Amniotic epithelial cell (primary cell): ENCODE measurements around the gene LGR6.
"Not testable (repeated sequence)": the region's sequence is repeated elsewhere in the genome, so short reads cannot be mapped to it uniquely, and the experiment has no call there.

ENCODE experiments used
- DNase-seq: peaks from one replicate; pipeline ENCODE4 v3.0.0-alpha.2; 2010; ENCODE audit warnings: low read depth

Gene LGR6

DNA sequence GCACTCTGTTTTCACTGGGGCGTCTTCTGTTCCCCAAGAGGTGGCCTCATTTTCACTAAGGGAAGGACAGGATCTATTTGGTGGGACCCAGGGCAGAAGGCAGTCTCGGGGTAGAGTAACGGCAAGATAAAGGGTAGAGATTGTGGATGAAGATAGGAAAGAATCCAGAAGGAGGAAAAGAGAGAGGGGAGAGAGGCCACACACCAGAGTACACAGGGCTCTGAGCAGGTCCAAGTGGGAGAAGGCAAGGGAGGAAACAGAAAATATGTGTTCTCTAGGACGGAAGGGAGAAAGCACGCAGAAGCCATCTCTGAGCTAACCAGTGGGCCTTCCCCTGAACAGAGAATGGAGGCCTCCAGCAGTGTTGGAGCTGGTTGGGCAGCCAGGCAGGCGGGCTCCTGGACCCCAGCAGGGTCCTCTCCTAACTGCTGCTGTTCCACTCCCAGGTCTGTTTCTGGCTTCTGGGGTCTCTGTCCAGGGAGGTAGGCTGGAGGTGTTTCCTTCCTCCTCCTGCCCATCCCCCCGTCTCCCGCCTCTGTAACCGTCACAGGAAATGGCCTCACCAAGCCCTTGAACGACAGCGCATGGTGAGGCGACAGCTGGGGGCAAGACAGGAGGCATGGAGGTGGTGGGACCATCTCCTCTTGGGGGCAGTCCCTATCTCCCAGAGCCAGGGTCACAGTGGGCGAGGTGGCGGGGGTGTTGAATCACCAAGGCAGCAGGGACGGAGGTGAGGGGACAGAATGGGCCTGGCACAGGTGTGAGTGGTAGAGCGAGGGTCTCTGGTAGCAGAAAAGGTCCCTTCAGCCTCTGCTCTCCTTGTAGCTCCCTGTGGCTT lies 33.8 kb upstream of the LGR6 start:
- no peak for DNase-seq

DNA sequence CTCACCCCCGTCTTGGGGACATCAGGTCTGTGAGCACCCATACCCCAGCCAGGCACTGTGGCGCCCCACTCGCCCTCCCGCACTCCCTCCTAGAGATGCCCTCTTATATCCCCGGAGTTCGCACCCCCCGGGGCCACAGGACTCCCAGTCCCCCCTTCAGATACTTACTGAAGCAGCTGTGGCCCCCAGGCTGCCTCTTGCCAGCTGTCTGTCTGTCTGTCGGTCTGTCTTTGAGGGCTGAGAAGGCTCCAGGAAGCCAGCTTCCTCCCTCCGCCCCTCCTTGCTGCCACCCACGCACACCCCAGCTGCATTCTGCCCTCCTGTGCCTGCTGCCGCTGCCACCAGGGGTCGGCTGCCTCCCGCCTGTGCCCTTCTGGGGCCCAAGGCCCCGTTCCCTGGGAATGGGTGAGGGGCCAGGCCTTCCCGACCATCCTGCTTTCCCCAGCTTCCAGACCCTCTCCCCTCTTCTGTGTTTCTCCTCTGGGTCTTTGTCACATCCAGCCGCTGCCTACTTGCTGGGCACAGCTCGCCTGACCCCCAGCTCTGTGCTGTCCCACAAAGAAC lies 33.1 kb upstream of the LGR6 start, which contains the start of gene PTPN7:
PTPN7 (minus strand) TSS at position 226 of the 564 bp plus-strand sequence. CDS start 1,200 bp downstream, outside the sequence.
- no peak for DNase-seq

DNA sequence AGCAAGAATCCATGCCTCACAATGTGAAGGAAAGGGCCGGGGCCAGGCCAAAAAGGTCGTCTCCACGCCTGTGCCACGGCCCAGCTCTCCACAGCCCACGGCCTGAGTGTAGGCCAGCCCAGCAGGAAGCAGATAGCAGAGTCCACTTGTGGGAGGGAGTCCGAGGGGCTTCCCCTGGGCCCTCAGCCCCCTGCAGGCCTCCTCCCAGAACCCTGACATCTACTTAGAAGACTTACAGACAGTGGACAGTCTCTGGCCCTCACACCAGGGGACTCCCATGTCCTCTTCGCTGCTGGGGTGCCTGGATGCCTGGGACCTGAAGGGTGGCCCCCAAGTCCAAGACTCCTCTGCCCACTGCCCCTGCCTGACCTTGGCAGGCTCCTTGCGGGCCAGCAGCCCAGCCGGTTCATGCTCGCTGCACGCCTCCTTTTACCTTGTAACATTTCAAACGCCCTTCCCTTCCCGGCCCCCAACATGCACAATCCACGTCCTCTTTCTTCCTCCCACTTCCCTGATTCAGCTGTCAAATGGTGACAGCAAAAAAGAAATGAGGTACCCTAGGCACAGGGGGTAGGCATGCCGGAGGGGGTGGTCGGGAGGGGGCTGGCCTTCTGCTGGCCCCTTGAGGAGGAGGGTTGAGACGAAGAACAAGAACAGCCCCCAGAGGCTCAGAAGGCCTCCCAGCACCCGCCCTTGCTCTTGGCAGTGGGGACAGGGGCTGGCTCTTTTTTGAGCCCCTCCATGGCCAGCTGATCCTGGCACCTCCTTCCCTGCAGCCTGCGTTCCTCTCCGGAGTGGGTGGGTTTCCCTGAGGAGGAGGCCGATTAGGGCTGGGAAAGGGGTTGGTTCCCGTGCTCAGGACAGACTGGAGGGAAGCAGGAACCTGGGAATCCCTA lies 32.2 kb upstream of the LGR6 start:
- no peak for DNase-seq

DNA sequence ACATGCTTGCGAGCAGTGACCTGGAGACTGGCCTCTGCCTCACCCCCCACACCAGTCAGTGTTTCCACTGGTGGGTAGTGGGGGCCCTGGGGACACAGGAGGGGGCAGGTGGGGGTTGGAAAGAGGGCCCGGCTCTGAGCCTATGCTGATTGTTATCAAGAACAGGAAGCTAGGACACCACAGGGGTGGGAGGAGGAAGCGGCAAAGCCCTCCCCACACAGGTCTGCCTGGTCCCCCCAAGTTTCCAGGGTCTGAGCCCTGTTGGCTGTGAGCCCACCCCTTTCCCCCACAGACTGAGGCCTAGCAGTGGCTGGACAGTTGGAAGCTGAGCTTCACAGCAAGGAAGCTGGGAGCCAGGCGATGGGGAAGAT lies 31.6 kb upstream of the LGR6 start:
- DNase-seq = no peak

DNA sequence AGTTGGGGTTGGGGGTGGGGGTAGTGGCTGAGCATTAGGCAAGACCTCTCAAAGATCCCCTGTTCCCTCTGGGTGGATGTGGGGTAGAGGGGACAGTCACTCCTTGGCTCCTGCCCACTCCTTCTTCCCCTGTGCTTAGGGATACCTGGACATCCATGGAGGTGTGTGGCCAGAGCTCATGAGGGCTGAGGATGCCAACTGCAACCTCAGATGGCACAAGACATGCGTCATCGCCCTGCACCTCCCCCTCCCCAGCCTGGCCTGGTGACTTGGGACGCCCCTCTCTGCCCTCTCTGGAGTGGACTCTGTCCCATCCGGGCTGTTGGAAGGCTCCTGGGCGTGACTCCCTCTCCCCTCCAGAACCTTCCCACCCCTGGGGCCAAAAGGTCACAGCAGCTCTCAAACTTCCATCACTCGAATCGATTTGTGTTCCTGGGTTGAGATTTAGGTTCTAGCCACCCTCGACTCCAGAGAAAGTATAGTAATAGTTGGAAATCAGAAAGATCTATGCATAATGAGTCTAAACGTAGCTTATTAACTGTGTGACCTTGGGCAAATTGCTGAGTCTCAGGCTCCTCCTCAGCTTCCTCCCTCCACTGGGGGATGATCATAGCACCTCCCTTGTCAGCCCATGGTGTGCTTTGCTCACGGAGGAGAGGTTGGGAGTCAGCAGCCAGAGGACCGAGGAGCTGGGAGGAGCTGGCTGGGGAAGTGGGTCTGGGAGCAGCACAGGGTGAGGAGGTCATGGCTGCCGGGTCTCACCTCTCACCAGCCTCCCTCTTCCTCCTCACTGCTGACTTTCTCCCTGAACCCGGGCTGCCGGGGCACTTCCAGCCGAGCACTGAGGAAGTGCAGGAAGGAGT lies 30.9 kb upstream of the LGR6 start:
- DNase-seq = peak; percentile 27

DNA sequence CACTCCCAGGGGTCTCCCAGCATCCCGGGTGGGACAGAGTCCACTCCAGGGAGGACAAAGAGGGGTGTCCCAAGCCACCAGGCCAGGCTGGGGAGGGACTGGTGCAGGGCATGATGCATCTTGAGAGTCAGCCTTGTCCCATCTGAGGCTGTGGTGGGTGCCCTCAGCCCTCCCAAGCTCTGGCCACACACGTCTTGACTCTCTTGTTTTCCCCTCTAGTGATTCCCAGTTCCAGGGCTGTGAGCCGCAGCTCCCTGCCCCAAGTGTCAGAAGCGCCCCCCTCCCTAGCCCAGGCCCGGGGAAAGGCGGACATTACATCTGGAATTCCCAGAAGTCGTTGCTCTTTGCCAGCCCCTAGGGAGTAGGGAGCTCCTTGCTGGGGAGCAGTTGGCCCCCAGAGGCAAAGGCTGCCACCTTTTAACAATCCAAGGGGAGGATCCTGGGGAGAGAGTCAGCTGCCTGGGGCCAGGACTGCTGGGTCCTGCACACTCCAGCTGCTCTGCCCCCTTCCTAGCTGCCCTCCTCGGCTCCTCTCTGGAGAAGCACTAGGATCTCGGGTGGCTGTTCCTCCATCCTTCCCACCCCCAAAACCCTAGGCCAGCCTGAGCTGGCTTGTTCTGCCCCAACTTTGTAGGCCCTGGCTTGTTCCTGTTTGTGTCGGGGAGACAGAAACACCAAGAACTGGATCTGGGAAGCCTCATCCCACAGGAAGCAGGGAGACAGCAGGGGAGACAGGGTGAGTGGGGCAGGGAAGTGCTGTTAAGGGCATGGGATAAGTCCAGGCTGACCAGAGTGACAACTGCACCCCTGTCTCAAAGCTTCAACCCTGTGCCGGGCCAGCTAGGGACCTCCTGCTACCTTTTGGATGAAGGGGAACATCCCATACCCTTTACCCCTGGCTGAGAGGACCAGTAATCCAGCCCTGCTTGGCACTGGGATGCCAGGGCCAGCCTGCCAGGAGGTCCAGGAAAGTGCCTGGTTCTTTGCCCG lies 30.0 kb upstream of the LGR6 start:
- no peak for DNase-seq

DNA sequence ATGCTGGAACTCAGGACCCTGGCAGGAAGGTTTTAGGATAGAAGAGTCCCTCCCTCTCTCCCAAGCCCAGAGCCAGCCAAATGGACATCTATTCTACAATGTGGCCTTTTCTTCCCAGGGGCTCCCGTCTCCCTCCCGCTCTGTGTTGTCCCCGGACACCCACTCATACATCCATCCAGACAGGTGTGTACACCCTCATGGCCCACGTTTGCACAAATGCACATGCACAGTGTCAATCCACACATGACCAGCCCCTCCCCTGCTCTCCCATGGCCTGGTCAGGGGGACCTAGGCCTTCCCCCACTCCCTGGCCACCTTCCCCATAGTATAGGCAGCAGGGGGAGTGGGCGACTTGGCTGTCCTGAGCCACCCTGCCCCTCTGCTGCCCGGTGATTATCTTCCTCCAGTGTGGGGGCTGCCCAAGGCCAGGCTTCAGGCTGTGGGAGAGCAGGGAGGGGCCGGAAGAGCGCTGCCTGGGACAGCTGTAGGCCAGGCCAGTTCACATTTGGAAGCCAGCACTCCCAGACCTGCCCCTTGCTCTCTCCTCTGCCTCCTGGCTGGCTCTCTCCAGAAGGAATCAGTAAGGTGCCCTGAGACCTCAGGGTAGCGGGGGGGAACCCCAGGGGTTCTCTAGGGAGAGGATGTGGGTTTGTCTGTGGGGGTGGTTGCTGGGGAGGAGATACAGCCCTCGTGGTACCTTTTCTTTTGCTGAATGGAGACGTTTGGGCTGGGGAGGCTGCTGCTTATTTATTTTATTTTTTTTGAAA lies 29.1 kb upstream of the LGR6 start:
- DNase-seq = no peak

DNA sequence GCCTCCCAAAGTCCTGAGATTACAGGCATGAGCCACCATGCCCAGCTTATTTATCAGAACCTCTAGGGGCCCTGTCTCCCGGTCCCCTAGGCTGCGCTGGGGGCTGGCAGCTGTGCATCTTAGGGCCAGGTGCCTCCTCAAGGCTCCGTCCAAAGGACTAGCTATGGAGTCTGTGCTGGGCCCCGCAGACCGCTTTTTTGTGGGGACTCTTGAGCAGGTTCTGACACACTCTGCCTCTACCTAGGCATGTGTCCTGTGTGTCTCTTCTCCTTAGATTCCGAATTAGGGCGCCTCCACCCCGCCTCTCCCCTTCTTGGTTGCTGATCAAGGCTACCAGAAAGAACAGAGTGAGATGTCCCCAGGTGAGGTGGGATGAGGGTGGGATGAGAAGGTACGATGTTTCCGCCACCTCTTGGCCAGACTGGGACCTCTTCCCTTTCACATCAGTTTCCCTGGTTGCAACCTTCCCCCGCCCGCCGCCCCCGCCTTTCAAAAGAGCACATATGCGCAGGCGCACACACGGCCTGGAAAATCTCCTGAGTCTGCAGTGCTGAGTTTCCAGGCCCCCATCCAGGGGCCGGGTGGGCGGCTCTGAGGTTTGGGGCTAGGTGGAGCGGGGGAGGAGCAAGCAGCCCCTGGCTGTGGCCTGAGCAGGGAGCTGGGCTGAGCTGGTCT lies 28.2 kb upstream of the LGR6 start:
- peak; percentile 32 for DNase-seq

DNA sequence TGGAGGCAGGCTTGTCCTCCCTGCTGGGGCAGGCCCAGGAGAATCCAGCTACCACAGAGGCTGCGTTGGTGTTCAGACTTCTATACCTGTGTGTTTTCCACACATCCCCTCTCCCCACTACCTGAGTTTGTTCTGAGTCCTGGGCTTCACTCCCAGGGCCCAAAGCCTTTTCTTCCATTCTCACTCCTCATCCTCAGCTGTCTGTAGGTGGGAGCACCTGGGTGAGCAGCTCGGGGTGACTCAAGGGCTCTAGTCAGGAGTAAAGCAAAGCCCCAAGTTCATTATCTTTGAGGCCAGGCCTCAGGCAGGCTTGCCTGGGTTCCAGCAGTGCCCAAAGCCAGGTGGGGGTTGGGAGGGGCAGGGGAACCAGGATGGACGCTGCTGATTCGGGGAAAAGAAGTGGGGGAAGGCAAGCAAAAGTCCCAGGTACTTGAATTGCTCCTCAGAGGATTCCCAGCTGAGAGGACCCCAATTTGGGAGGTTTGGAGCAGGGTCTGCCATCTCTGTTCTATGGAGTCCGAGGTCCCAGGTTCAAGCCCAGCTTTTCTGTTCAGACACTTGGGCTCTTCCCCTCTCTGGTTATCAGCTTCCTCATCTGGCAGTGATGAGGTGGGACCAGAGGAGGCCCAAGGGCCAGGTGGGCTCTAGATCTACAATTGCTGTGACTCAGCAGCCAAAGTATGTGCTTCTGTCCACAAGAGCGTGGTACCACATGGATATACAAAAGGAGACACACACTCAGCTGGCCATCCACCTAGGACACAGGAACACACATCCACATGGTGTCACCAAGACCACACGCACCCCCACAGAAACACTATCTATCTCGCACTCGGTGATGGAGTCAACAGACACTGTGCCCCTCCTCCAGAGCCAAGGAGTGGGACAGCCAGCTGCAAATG lies 27.4 kb upstream of the LGR6 start:
- no peak for DNase-seq

DNA sequence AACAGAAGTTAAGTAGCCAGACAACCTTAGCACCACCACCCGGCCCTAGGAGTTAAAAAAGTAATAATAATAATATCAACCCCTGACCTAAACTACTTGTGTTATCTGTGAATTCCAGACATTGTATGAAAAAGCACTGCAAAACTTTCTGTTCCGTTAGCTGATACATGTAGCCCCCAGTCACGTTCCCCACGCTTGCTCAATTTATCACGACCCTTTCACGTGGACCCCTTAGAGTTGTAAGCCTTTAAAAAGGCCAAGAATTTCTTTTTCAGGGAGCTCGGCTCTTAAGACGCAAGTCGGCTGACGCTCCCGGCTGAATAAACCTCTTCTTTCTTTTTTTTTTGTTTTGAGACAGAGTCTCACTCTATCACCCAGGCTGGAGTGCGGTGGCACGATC lies 26.5 kb upstream of the LGR6 start:
- not testable (repeated sequence) for DNase-seq

DNA sequence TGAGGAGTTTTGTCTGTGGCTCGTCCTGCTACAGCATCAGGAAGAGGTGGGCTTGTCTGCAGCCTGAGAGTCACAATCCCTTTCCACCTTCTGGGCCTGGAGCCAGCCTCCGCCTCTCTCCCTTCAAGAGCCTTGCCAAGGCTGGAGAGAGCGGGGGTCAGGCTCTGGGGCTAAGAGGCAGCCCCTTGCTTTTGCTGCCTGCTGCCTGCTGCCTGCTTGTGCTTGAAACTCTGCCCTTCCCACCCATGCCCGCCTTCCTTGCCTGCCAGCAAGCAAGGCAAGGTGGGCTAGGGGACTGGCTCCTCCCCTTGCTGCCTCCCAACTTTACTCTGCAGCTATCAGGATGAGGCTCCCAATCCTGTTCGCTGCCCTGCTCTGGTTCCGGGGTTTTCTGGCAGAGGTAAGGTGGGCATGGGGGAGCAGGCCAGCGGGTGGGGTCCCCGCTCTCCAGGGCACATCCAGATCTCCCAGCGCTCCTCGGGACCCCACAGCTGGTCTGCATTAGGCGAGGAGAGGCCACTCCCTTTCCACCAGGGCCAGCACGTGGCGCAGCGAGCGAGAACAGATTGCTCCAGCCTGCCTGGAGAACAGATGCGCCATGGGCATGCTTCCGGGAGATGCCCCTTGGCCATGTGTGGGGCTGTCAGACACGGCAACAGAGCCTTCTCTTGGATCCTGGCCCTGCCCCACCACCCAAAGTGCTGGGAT lies 25.7 kb upstream of the LGR6 start:
- peak; percentile 27 for DNase-seq

DNA sequence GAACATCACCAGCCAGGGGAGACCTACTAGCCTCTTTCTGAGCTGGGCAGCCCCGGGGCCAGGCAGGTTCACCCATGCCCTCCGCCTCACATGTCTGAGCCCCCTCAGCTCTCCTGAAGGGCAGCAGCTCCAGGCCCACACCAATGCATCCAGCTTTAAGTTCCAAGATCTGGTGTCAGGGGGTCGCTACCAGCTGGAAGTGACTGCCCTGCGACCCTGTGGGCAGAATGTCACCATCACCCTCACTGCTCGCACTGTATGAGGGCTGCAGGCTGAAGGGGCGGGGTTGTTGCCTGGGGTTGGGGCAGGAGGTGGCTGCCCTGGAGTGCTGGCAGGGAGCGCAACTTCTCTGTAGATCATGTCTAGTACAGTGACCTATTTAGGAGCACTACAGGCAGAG lies 24.7 kb upstream of the LGR6 start:
- no peak for DNase-seq

DNA sequence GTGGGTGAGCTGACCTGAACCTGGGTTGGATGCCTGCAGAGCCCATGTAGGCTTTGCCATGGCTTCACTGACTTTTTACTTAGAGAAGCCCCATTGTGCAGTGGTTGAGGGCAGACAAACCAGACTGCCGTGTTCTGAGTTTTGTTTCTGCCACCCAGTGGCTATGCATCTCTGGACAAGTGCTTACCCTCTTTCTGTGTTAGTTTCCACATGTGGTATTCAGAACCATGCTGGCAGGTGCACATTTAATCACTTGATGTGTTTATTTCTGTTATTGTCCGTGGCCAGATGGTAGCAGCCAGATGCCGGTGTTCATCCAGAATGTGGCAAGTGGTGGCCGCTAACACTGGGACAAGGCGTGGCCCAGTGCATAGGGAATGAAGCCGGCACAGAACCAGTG lies 22.9 kb upstream of the LGR6 start:
- DNase-seq = no peak

DNA sequence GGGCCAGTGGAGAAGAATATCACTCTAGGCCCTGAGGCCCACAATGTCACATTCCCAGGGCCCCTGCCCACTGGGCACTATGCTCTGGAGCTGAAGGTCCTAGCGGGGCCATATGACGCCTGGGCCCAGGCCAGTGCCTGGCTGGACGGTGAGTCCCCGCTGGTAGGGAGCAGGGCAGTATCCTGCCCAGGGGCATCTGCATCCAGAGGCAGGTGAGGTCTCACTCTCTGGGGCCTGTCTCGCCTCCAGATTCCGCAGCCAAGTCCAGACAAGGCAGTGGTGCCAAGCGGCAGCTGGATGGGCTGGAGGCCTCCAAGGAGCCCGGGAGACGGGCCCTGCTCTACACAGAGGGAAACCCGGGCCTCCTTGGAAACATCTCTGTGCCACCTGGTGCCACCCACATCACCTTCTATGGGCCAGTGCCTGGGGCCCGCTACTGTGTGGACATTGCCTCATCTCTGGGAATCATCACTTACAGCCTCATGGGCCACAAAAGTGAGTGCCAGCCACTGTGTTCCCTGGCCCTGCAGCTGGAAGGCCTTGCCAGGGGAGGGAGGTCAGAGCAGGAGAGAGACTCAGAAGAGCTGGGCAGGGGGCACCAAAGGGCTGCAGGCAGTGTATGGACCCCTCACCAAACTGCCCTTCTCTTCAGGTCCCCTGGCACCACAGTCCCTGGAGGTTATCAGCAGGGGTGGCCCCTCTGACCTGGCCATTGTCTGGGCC lies 22.1 kb upstream of the LGR6 start:
- DNase-seq = no peak

DNA sequence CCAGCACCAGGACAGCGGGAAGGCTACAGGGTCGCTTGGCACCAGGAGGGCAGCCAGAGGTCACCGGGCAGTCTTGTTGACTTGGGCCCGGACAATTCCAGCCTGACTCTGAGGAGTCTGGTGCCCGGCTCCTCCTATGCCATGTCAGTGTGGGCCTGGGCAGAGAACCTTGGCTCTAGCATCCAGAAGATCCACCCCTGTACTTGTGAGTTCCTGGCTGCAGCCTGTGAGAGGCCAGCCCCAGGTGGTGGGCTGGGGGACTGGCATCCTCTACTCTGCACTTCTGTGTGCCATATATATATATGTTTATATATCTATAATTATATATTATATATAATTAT lies 21.6 kb upstream of the LGR6 start:
- no peak for DNase-seq

DNA sequence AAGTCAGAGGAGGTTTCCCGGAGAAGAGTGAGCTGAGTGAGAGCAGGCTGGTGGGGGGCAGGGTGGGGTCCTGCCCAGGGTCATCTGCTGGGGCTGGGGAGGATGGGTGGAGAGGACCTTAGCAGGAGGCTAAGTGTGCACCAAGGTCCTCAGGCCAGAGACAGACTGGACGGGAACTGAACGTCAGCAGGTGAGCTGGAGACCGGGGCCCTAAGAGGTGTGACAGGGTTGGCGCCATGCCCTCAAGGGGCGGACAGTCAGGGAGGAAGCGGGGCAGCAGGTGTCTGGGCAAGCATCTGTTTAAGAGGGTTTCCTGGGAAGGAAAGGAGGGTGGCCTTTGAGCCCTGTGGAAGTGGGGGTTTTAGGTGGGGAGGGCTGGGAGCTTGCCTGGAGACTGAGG lies 19.6 kb upstream of the LGR6 start:
- no peak for DNase-seq
